Kidney epithelial cell (primary cell): Measurements from ENCODE around the gene P4HA2. TPM values are rescaled to one million over a fixed set of nuclear protein-coding genes. Genes with fewer than 3 reads are reported as not detected.
"Not testable (repeated sequence)": the region's sequence is repeated elsewhere in the genome, so short reads cannot be mapped to it uniquely, and the experiment has no call there.

Experiments
- DNase-seq: peaks from one replicate; pipeline ENCODE4 v3.0.0-alpha.2; 2010; ENCODE audit warnings: low read depth
- H3K27me3 ChIP-seq: 2 replicates; pipeline ENCODE4 v1.6.0; 2011; ENCODE audit warnings: low read length; ENCODE audit not compliant: control insufficient read depth, insufficient read depth
- H3K36me3 ChIP-seq: 2 replicates; pipeline ENCODE4 v1.5.1; 2011; ENCODE audit warnings: low read length; ENCODE audit not compliant: control insufficient read depth, insufficient read depth
- H3K4me3 ChIP-seq: 2 replicates; pipeline ENCODE4 v1.5.1; 2011; ENCODE audit warnings: low read depth, mild to moderate bottlenecking, control low read depth, low read length
- CTCF ChIP-seq: IDR thresholded peaks from 2 replicates; pipeline ENCODE4 v1.5.1; 2011; ENCODE audit warnings: mild to moderate bottlenecking, moderate library complexity, low read length, control low read depth, inconsistent platforms; ENCODE audit not compliant: insufficient read depth, poor library complexity, severe bottlenecking
- total RNA-seq: library from RNA; depleted of rRNA; stranded (reverse); fragments of >200 nt; gene quantifications from 2 replicates; pipeline ENCODE4 v1.2.3, GENCODE V29; 2015

Gene P4HA2
- total RNA-seq, 1 donor from 2014 or later: 77.5 TPM

- no peak for DNase-seq
- Histone ChIP-seq H3K36me3 (no peaks in the 10 kb centered on the region), H3K4me3 (no peak overlapping the region), H3K27me3 (no peaks in the 10 kb centered on the region)
- no peak for TF ChIP-seq CTCF
Measured at GRCh38 chr5:132179405-132179804, 48.2 kb downstream of the P4HA2 start.

DNA sequence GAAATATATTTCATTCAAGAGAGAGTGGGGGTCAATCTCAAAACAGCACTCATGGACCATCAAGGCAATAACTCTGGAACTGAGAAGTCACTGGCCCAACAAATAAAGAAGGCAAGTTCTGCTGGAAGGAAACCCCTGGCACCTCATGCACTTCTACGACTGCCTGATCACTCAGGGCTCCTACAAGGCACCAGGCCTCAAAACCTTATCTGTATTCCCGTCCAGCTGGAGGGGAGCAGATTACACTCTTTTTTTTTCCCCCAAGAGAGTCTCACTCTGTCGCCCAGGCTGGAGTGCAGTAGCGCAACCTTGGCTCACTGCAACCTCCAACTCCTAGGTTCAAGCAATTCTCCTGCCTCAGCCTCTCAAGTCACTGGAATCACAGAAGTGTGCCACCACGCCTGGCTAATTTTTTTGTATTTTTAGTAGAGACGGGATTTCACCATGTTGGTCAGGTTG, 49.9 kb downstream of the P4HA2 start:
- no peak for DNase-seq
- Histone ChIP-seq H3K4me3 (no peak overlapping the region), H3K36me3 (no peaks in the 10 kb centered on the region), H3K27me3 (no peaks in the 10 kb centered on the region)
- TF ChIP-seq CTCF: no peak

GRCh38 chr5:132176987-132177386, 50.7 kb downstream of the P4HA2 start:
- Histone ChIP-seq H3K4me3 (no peak overlapping the region), H3K27me3 (no peaks in the 10 kb centered on the region), H3K36me3 (no peaks in the 10 kb centered on the region)
- no peak for TF ChIP-seq CTCF
- no peak for DNase-seq

GRCh38 chr5:132176521-132176945, 51.1 kb downstream of the P4HA2 start:
- no peak for TF ChIP-seq CTCF
- no peak overlapping the region for H3K4me3 ChIP-seq
- DNase-seq: no peak
- H3K27me3 ChIP-seq: no peaks in the 10 kb centered on the region
- no peaks in the 10 kb centered on the region for H3K36me3 ChIP-seq

GRCh38 chr5:132162945-132163344, 64.7 kb downstream of the P4HA2 start:
- Histone ChIP-seq H3K36me3 (no peaks in the 10 kb centered on the region), H3K4me3 (no peak overlapping the region), H3K27me3 (no peaks in the 10 kb centered on the region)
- no peak for DNase-seq
- no peak for TF ChIP-seq CTCF

GRCh38 chr5:132161574-132162326, 65.9 kb downstream of the P4HA2 start:
- H3K36me3 ChIP-seq, H3K27me3 ChIP-seq, DNase-seq, H3K4me3 ChIP-seq: not testable (repeated sequence)
